ENCODE measurements around the gene ARHGEF33.

GRCh38 chr2:38909872-38910271 lies 20.2 kb downstream of the ARHGEF33 start:
- TF ChIP-seq CTCF (IDR thresholded peaks at IDR 0.05; ENCODE audit: poor library complexity) (no peak), EZH2 (IDR thresholded peaks at IDR 0.05; ENCODE audit: borderline replicate concordance) (no peak), EZH2phosphoT487 (IDR thresholded peaks at IDR 0.05; ENCODE audit: low read depth, severe bottlenecking, unreplicated experiment) (no peak)

All from hepatocyte (in vitro differentiated cells).